Smooth muscle cell (in vitro differentiated cells): ENCODE data around the gene ITGA1. TPM values are rescaled to one million over a fixed set of nuclear protein-coding genes. Genes with fewer than 3 reads are reported as not detected.

ENCODE experiments used
- DNase-seq: peaks from one replicate; lab custom pipeline; 2025; ENCODE audit not compliant: unreplicated experiment; lab: John Stamatoyannopoulos, UW
- H2AFZ ChIP-seq: fragments of 200-600 bp; sonication (generic); 2 replicates; pipeline ENCODE4 v1.6.0; 2016; ENCODE audit warnings: antibody characterized with exemption, low read depth, mild to moderate bottlenecking
- H3F3A ChIP-seq: fragments of 200-600 bp; sonication (generic); 2 replicates; pipeline ENCODE4 v1.6.0; 2017; ENCODE audit warnings: antibody characterized with exemption, low read depth
- H3K27ac ChIP-seq: fragments of 200-600 bp; sonication (generic); 2 replicates; pipeline ENCODE4 v1.5.1; 2016; ENCODE audit warnings: low read depth, mild to moderate bottlenecking
- H3K27me3 ChIP-seq: fragments of 200-600 bp; sonication (generic); 2 replicates; pipeline ENCODE4 v1.6.1; 2016; ENCODE audit warnings: low read depth, mild to moderate bottlenecking
- H3K36me3 ChIP-seq: fragments of 200-600 bp; sonication (generic); 2 replicates; pipeline ENCODE4 v1.5.1; 2016; ENCODE audit warnings: low read depth
- H3K4me1 ChIP-seq: fragments of 200-600 bp; sonication (generic); 2 replicates; pipeline ENCODE4 v1.5.1; 2016; ENCODE audit warnings: low read depth
- H3K4me2 ChIP-seq: fragments of 200-600 bp; sonication (generic); 2 replicates; pipeline ENCODE4 v1.6.0; 2016; ENCODE audit warnings: mild to moderate bottlenecking
- H3K4me3 ChIP-seq: fragments of 200-600 bp; sonication (generic); 2 replicates; pipeline ENCODE4 v1.5.1; 2016; ENCODE audit warnings: mild to moderate bottlenecking
- H3K79me2 ChIP-seq: fragments of 200-600 bp; sonication (generic); 2 replicates; pipeline ENCODE4 v1.6.0; 2016; ENCODE audit warnings: low read depth, mild to moderate bottlenecking
- H3K9ac ChIP-seq: fragments of 200-600 bp; sonication (generic); 2 replicates; pipeline ENCODE4 v1.6.0; 2016; ENCODE audit warnings: low read depth
- H3K9me3 ChIP-seq: fragments of 200-600 bp; sonication (generic); replicated peaks from 2 replicates; pipeline ENCODE4 v1.5.1; 2016; ENCODE audit warnings: low read depth
- H4K20me1 ChIP-seq: fragments of 200-600 bp; sonication (generic); 2 replicates; pipeline ENCODE4 v1.6.0; 2016; ENCODE audit warnings: low read depth
- WGBS: methylation state at CpG from one replicate; pipeline ENCODE4 v1.1.7; 2016; ENCODE audit warnings: low lambda C conversion rate; 5-methylcytosine and 5-hydroxymethylcytosine counted together
- polyA plus RNA-seq: library from polyadenylated mRNA; unstranded; fragments of >200 nt; fragmentation: Nextera tagmentation; extraction: Ambion mirVana; gene quantifications from 2 replicates; pipeline ENCODE4 v1.2.1, GENCODE V29; 2016
- total RNA-seq: library from RNA; depleted of rRNA; stranded (reverse); fragments of >200 nt; gene quantifications from 2 replicates; pipeline ENCODE4 v1.2.3, GENCODE V29; 2014
- TF ChIP-seq, protein P1 (sequence below): fragments of 200-600 bp; sonication (generic); IDR thresholded peaks from 2 replicates; pipeline ENCODE4 v1.5.1; 2017; ENCODE audit warnings: borderline replicate concordance, mild to moderate bottlenecking, antibody characterized with exemption; ENCODE audit not compliant: insufficient read depth, poor library complexity, severe bottlenecking

ITGA1 gene
- total and polyA plus RNA-seq, 2 experiments from 2014 or later: 85.2 to 250 TPM

DNA sequence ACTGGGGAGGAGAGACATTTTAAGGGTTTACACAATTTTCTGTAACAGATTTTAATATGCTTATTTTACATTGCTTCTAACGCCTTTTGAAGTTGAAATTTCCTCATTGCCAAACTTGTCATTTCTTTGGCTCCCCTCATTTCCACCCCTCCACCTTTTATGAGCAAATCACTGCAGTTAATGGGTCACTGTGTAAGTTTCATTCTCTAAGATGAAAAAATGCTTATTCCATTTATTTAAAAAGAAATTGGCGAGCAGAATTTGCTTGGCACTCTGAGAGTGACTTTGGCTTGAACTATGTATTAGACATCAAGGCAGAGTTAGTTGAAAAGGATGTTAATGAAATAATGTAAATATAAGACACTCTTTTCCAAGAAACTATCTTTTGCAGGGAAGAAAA lies 66.6 kb downstream of the ITGA1 start:
- DNase-seq: no peak

DNA sequence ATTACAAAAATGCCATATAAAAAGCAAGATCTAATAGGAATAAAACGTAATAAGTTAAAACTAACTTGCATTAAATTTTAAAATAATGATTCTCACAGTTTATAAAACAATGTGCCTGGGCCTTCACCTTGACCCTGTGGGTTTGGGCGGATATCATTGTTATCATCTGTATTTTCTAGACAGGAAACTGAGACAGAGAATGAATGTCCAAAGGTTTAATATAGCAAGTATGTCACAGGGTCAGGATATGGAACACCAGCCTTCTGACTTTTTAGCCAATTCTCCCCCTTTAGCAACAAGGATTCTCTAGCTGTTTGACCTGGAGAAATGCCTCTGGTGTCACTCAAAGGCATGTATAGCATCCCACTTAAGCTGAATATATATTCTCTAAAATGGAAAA lies 67.2 kb downstream of the ITGA1 start:
- DNase-seq: no peak
- H3K27ac ChIP-seq: peak overlapping the region; percentile 88
- H3K4me3 ChIP-seq: no peak overlapping the region
- no peak overlapping the region for H2AFZ ChIP-seq
- H3K9ac ChIP-seq: no peak overlapping the region
- no peaks in the 10 kb centered on the region for H3K36me3 ChIP-seq
- H3F3A ChIP-seq: peaks cover 12% of the 10 kb centered on the region
- H3K9me3 ChIP-seq: no peaks in the 10 kb centered on the region
- H3K4me1 ChIP-seq: peaks cover 7% of the 10 kb centered on the region
- 95% methylated on average over 2 of the region's 2 CpGs for WGBS
- TF ChIP-seq, protein P1, sequence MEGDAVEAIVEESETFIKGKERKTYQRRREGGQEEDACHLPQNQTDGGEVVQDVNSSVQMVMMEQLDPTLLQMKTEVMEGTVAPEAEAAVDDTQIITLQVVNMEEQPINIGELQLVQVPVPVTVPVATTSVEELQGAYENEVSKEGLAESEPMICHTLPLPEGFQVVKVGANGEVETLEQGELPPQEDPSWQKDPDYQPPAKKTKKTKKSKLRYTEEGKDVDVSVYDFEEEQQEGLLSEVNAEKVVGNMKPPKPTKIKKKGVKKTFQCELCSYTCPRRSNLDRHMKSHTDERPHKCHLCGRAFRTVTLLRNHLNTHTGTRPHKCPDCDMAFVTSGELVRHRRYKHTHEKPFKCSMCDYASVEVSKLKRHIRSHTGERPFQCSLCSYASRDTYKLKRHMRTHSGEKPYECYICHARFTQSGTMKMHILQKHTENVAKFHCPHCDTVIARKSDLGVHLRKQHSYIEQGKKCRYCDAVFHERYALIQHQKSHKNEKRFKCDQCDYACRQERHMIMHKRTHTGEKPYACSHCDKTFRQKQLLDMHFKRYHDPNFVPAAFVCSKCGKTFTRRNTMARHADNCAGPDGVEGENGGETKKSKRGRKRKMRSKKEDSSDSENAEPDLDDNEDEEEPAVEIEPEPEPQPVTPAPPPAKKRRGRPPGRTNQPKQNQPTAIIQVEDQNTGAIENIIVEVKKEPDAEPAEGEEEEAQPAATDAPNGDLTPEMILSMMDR: no peak
- H3K4me2 ChIP-seq: no peak overlapping the region
- H3K79me2 ChIP-seq: peaks cover 25% of the 10 kb centered on the region
- H3K27me3 ChIP-seq: no peaks in the 10 kb centered on the region
- no peaks in the 10 kb centered on the region for H4K20me1 ChIP-seq

More for the DNA sequence above, 66.6 kb downstream of the ITGA1 start:
- Histone ChIP-seq H3K4me3 (no peak overlapping the region), H3K27me3 (no peaks in the 10 kb centered on the region), H3K4me2 (no peak overlapping the region), H4K20me1 (no peaks in the 10 kb centered on the region), H3F3A (peaks cover 12% of the 10 kb centered on the region), H3K4me1 (peaks cover 5% of the 10 kb centered on the region), H2AFZ (no peak overlapping the region), H3K9me3 (no peaks in the 10 kb centered on the region), H3K27ac (peak overlapping the region; percentile 88), H3K79me2 (peaks cover 31% of the 10 kb centered on the region), H3K36me3 (no peaks in the 10 kb centered on the region), H3K9ac (no peak overlapping the region)
- TF ChIP-seq, protein P1: no peak
- 86% methylated on average over 2 of the region's 2 CpGs for WGBS

DNA sequence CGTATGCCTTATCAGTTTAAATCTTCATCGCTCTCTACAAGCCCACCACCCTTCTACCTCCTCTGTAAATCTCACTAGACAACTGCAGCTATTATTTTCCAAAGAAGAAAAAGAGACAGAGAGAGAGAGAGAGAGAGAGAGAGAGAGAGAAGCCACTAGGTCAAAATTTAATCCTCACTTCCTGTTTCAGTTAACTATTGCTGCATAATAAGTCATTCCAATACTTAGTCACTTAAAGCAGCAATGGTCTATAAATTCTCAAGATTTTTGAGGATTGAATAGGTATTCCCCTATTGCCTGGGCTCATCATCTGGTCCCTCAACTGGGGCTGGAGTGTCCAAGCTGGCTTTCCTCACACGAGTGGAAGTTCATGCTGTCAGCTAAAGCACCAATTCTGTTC lies 68.8 kb downstream of the ITGA1 start:
- Histone ChIP-seq H3K4me3 (no peak overlapping the region), H3K79me2 (peaks cover 20% of the 10 kb centered on the region), H3K36me3 (no peaks in the 10 kb centered on the region), H3F3A (peaks cover 12% of the 10 kb centered on the region), H3K9me3 (no peaks in the 10 kb centered on the region), H3K4me1 (peaks cover 7% of the 10 kb centered on the region), H3K4me2 (peak overlapping the region; percentile 56), H4K20me1 (no peaks in the 10 kb centered on the region), H3K9ac (no peak overlapping the region), H3K27ac (peak overlapping the region; percentile 88), H2AFZ (no peak overlapping the region), H3K27me3 (no peaks in the 10 kb centered on the region)
- TF ChIP-seq, protein P1: no peak
- WGBS: 56% methylated on average over 3 of the region's 3 CpGs
- no peak for DNase-seq

DNA sequence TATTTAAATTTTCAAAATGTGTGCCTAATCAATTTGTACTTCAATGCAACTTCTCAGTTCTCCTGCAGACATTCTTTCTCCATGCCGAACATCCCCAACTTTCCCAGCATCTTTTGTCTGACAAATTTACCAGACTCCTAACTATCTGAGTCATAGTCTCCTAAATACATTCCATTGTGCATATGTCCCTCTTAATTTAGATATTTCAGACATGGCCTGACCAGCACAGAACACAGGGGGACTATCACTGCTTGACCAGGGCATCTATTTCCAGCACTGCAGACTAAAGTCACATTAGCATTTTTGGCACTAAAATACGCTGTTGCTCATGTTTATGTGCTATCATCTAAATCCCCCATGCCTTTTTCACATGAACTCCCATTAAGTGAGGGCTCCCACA lies 71.9 kb downstream of the ITGA1 start:
- H3K9me3 ChIP-seq: no peaks in the 10 kb centered on the region
- no peak overlapping the region for H3K4me3 ChIP-seq
- no peaks in the 10 kb centered on the region for H3K27me3 ChIP-seq
- H3K27ac ChIP-seq: peak overlapping the region; percentile 88
- H3K4me2 ChIP-seq: peak overlapping the region; percentile 56
- peaks cover 21% of the 10 kb centered on the region for H3K79me2 ChIP-seq
- WGBS: 10% methylated on average over 2 of the region's 2 CpGs
- H3K9ac ChIP-seq: no peak overlapping the region
- no peaks in the 10 kb centered on the region for H4K20me1 ChIP-seq
- H3K4me1 ChIP-seq: peaks cover 17% of the 10 kb centered on the region
- no peak overlapping the region for H2AFZ ChIP-seq
- peaks cover 21% of the 10 kb centered on the region for H3F3A ChIP-seq
- no peak for DNase-seq
- H3K36me3 ChIP-seq: no peaks in the 10 kb centered on the region
- TF ChIP-seq, protein P1: no peak
